Activated CD4-positive, alpha-beta memory T cell treated with anti-CD3 and anti-CD28 coated beads for 36 hours (primary cell): ENCODE results near the gene SETDB1. TPM values are rescaled to one million over a fixed set of nuclear protein-coding genes. Genes with fewer than 3 reads are reported as not detected.

ENCODE experiments used
- CTCF ChIA-PET: fragments of 350-600 bp; sonication (Branson Sonifier 250); formaldehyde crosslinking; loops from one replicate; lab custom pipeline; 2021; ENCODE audit warnings: antibody characterized with exemption, inconsistent platforms; lab: Charles Lee
- POLR2A ChIA-PET: fragments of 350-600 bp; sonication (Branson Sonifier 250); formaldehyde crosslinking; loops from one replicate; lab custom pipeline; 2021; ENCODE audit warnings: antibody characterized with exemption; lab: Charles Lee
- DNase-seq: peaks from one replicate; pipeline ENCODE4 v3.0.0-alpha.2; 2020
- H3K27ac Mint-ChIP-seq: one replicate; pipeline ENCODE4 v1.8.0; 2021; ENCODE audit warnings: mixed read lengths
- H3K27me3 Mint-ChIP-seq: one replicate; pipeline ENCODE4 v1.8.0; 2021; ENCODE audit warnings: mixed read lengths
- H3K36me3 Mint-ChIP-seq: one replicate; pipeline ENCODE4 v1.8.0; 2021; ENCODE audit warnings: mixed read lengths
- H3K4me1 Mint-ChIP-seq: one replicate; pipeline ENCODE4 v1.8.0; 2021; ENCODE audit warnings: low read depth, mixed read lengths
- H3K4me3 Mint-ChIP-seq: one replicate; pipeline ENCODE4 v1.8.0; 2021; ENCODE audit warnings: mild to moderate bottlenecking, mixed read lengths
- H3K9me3 Mint-ChIP-seq: one replicate; pipeline ENCODE4 v1.8.0; 2021; ENCODE audit warnings: mixed read lengths
- intact Hi-C: fragments of 100-400 bp; cut with micrococcal nuclease; formaldehyde crosslinking; loops from one replicate; pipeline ENCODE4 v1.15.1; 2023
- total RNA-seq, 2 experiments: library from RNA; stranded (reverse); gene quantifications; one replicate each; pipeline ENCODE4 v1.2.3, GENCODE V29; 2021

SETDB1 gene
- total RNA-seq, 2 experiments from 2014 or later = 42.3 to 50.0 TPM

DNA sequence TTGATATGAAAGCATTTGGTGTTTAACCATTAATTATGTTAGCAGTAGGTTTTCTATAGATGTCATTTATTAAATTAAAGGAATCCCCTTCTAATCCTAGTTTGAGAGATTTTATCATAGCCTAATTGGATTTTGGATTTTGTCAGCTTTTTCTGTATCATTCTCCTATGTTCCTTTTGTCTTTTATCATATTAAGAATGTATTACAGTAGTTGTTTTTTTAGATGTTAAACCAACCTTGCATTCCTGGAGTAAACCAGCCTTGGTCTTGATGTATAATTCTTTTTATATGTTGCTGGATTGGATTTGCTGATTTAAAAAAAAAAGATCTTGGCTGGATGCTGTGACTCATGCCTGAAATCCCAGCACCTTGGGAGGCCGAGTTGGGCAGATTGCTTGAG, 5.6 kb downstream of the SETDB1 start:
- Mint-ChIP-seq H3K4me3 (no peak overlapping the region), H3K27me3 (no peaks in the 10 kb centered on the region), H3K27ac (no peak overlapping the region), H3K36me3 (peaks cover 64% of the 10 kb centered on the region), H3K4me1 (peaks cover 17% of the 10 kb centered on the region), H3K9me3 (peaks cover 7% of the 10 kb centered on the region)
- intact Hi-C loops = no loop called here
- DNase-seq = no peak
- ChIA-PET POLR2A (no interaction called here), CTCF (interaction anchor here (1.0 to 2.6 kb wide), 2 partner anchors 10 to 64 kb away, joined by 3 to 10 read pairs; no protein-coding TSS in a partner anchor)

DNA sequence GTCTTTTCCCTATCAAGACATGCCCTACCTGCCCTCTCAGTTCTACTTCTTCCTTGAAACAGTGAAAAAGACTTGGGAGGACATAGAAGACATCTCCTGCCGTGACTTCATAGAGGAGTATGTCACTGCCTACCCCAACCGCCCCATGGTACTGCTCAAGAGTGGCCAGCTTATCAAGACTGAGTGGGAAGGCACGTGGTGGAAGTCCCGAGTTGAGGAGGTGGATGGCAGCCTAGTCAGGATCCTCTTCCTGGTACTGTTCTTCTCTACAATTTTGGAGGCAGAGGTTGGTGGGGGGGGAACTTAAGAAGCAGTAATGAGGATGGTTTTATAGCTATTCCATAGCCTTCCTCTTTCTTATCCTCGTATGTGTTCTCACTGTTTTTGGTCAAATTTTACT, 18.7 kb downstream of the SETDB1 start:
- DNase-seq = no peak
- Mint-ChIP-seq H3K36me3 (peaks cover 47% of the 10 kb centered on the region), H3K27ac (no peak overlapping the region), H3K27me3 (no peaks in the 10 kb centered on the region), H3K4me3 (no peak overlapping the region), H3K9me3 (no peaks in the 10 kb centered on the region), H3K4me1 (no peaks in the 10 kb centered on the region)
- ChIA-PET POLR2A (no interaction called here), CTCF (no interaction called here)
- intact Hi-C loops = no loop called here

DNA sequence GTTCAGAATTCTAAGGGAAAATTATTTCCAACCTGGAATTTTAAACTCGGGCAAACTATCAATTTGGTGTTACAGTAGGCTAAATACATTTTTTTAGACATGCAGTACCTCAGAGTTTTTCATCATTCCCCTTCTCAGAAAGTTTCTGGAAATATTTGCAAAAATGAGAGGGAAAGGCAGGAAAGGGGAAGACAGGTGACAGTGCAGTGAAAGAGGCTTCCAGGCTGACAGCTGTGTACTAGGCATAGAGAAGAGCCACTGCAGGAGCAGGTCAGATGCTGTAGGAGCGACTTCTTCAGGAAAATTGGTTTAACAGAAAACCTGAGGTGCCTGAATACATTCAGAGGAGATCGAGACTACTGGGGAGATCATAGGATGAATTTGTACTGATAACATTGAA, 28.5 kb downstream of the SETDB1 start:
- no peak for DNase-seq
- Mint-ChIP-seq H3K9me3 (no peaks in the 10 kb centered on the region), H3K27ac (no peak overlapping the region), H3K4me1 (peaks cover 9% of the 10 kb centered on the region), H3K4me3 (no peak overlapping the region), H3K36me3 (peaks cover 40% of the 10 kb centered on the region), H3K27me3 (no peaks in the 10 kb centered on the region)
- POLR2A ChIA-PET = no interaction called here
- CTCF ChIA-PET = no interaction called here
- intact Hi-C loops = no loop called here

DNA sequence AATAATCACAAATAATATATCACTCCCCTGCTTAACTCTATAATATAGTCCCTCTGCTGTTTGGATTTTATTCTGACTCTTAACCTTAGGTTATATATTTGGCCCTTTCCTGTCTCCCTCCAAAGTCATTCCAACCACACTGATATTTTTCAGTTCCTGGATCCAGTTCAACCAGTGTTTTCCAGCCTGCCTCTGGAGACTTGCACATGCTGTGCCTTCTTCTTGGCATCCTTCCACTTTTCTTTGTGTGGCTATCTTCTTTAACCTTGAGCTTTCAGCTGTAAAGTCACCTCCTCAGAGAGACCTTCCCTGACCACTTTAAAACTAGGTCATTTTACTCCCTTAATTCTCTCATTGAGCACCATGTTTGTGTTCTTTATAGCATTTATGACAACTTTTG, 29.1 kb downstream of the SETDB1 start:
- POLR2A ChIA-PET = no interaction called here
- no peak for DNase-seq
- Mint-ChIP-seq H3K4me3 (no peak overlapping the region), H3K36me3 (peaks cover 40% of the 10 kb centered on the region), H3K4me1 (peaks cover 9% of the 10 kb centered on the region), H3K27ac (no peak overlapping the region), H3K9me3 (no peaks in the 10 kb centered on the region), H3K27me3 (no peaks in the 10 kb centered on the region)
- intact Hi-C loops = no loop called here
- CTCF ChIA-PET = no interaction called here

DNA sequence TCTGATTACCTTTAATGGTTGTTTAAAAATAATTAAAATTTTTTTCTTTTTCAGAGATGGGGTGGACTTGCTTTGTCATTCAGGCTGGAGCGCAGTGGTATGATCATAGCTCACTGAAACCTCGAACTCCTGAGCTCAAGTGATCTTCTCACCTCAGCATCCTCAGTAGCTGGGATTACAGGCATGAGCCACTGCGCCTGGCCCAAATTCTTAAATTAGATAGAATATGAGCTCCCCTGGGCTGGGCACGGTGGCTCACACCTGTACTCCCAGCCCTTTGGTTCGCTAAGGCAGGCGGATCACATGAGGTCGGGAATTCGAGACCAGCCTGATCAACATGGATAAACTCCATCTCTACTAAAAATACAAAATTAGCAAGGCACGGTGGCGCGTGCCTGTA, 31.5 kb downstream of the SETDB1 start:
- CTCF ChIA-PET = interaction anchor here (0.7 to 1.3 kb wide), 3 partner anchors 22 to 92 kb away, joined by 3 to 4 read pairs (median 3); no protein-coding TSS in a partner anchor
- Mint-ChIP-seq H3K27me3 (no peaks in the 10 kb centered on the region), H3K4me3 (no peak overlapping the region), H3K4me1 (peaks cover 20% of the 10 kb centered on the region), H3K36me3 (peaks cover 39% of the 10 kb centered on the region), H3K9me3 (no peaks in the 10 kb centered on the region), H3K27ac (peak overlapping the region; percentile 77)
- POLR2A ChIA-PET = no interaction called here
- intact Hi-C loops = no loop called here
- DNase-seq = no peak

DNA sequence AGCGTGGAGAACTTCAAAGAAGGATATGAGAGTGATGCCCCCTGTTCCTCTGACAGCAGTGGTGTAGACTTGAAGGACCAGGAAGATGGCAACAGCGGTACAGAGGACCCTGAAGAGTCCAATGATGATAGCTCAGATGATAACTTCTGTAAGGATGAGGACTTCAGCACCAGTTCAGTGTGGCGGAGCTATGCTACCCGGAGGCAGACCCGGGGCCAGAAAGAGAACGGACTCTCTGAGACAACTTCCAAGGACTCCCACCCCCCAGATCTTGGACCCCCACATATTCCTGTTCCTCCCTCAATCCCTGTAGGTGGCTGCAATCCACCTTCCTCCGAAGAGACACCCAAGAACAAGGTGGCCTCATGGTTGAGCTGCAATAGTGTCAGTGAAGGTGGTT, 34.5 kb downstream of the SETDB1 start:
- no peaks in the 10 kb centered on the region for H3K9me3 Mint-ChIP-seq
- intact Hi-C loops = no loop called here
- ChIA-PET POLR2A (no interaction called here), CTCF (no interaction called here)
- no peak overlapping the region for H3K27ac Mint-ChIP-seq
- H3K27me3 Mint-ChIP-seq = no peaks in the 10 kb centered on the region
- peaks cover 46% of the 10 kb centered on the region for H3K36me3 Mint-ChIP-seq
- peaks cover 20% of the 10 kb centered on the region for H3K4me1 Mint-ChIP-seq
- DNase-seq = no peak
- no peak overlapping the region for H3K4me3 Mint-ChIP-seq

DNA sequence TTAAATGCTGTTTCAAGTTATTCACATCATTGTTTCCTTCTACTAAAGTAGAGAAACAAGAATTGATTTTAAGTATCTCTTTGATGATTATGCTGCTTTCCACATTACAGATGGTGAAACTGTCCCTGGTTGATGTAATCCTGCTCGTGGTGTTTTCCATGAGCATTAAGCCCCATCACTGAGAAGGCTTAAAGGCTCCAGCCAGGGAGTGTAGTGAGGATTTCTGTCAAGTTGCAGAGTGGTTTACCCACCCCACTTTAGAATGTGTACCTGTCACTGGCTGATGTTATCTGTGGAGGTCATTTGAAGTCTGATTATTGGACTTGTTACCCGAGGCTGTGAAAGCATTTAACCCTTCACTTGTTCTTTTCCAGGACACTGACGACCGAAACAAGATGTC, 35.6 kb downstream of the SETDB1 start:
- H3K4me3 Mint-ChIP-seq = no peak overlapping the region
- no peaks in the 10 kb centered on the region for H3K9me3 Mint-ChIP-seq
- DNase-seq = no peak
- H3K4me1 Mint-ChIP-seq = peaks cover 20% of the 10 kb centered on the region
- H3K27me3 Mint-ChIP-seq = no peaks in the 10 kb centered on the region
- peaks cover 55% of the 10 kb centered on the region for H3K36me3 Mint-ChIP-seq
- POLR2A ChIA-PET = no interaction called here
- CTCF ChIA-PET = interaction anchor here (0.8 to 1.6 kb wide), 2 partner anchors 17 to 19 kb away, joined by 4 to 5 read pairs; no protein-coding TSS in a partner anchor
- peak overlapping the region; percentile 79 for H3K27ac Mint-ChIP-seq
- intact Hi-C loops = no loop called here

DNA sequence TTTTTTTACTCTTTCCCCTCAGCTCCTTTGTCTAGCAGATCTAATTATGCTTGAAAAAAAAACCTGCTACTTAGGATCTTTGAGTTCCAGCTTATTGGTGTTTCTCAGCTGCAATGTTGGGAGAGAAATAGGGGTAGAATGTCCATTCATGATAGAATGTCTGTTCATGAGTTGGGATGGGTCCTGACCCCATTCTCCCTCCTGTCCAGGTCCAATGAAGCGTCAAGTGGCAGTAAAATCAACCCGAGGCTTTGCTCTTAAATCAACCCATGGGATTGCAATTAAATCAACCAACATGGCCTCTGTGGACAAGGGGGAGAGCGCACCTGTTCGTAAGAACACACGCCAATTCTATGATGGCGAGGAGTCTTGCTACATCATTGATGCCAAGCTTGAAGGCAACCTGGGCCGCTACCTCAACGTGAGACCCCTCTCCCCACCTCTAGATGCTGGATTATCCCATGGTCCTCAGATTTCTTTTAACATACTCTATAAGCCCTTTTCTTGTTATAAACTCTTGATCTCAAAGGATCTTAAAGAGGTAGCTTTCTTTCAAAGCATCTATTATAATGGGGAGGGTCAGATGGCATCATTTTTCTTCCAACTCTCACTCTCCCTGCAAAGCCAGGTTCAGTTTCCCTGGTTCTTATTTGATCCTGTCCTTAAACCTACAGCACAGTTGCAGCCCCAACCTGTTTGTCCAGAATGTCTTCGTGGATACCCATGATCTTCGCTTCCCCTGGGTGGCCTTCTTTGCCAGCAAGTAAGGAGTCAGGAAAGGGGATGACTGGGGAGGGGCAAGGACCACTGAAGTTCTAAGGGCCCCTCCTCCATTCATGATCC, 37.4 kb downstream of the SETDB1 start:
- Mint-ChIP-seq H3K27ac (peak overlapping the region; percentile 15), H3K4me3 (no peak overlapping the region), H3K4me1 (peaks cover 11% of the 10 kb centered on the region), H3K9me3 (no peaks in the 10 kb centered on the region), H3K36me3 (peaks cover 64% of the 10 kb centered on the region), H3K27me3 (no peaks in the 10 kb centered on the region)
- DNase-seq = no peak
- ChIA-PET CTCF (interaction anchor here (1.4 to 1.6 kb wide), 2 partner anchors 12 to 18 kb away, joined by 5 read pairs; no protein-coding TSS in a partner anchor), POLR2A (no interaction called here)
- intact Hi-C loops = no loop called here

DNA sequence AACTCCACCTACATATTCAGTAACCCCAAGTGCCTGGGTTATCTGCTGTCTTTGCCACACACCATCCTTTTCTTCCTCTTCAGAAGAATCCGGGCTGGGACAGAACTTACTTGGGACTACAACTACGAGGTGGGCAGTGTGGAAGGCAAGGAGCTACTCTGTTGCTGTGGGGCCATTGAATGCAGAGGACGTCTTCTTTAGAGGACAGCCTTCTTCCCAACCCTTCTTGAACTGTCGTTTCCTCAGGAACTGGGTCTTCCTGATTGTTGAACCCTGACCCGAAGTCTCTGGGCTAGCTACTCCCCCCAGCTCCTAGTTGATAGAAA, 38.0 kb downstream of the SETDB1 start:
- Mint-ChIP-seq H3K4me1 (peaks cover 12% of the 10 kb centered on the region), H3K27me3 (no peaks in the 10 kb centered on the region), H3K9me3 (no peaks in the 10 kb centered on the region), H3K36me3 (peaks cover 68% of the 10 kb centered on the region), H3K4me3 (no peak overlapping the region), H3K27ac (no peak overlapping the region)
- intact Hi-C loops = no loop called here
- ChIA-PET CTCF (no interaction called here), POLR2A (no interaction called here)
- DNase-seq = no peak

DNA sequence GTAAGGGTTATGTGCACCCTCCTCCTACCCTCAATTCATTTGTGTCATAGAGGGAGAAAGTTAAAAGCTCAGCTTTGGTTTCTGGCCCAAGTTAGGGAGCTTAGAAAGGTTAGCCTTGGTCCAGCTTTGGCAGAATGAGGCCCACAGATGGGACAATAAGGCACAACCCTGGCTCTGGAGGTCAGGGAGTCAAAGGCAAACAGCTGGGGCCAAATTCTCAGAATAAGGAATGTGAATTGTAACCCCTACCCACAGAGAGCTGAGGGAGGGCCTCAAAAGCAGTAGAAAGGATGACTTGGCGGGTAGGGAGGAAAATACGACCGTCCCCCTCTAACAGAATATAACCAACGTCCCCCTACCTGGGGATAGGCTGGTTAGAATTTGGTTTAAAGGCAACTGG, 39.4 kb downstream of the SETDB1 start:
- DNase-seq = no peak
- Mint-ChIP-seq H3K9me3 (no peaks in the 10 kb centered on the region), H3K4me1 (peaks cover 21% of the 10 kb centered on the region), H3K36me3 (peaks cover 60% of the 10 kb centered on the region), H3K27me3 (no peaks in the 10 kb centered on the region), H3K27ac (no peak overlapping the region), H3K4me3 (no peak overlapping the region)
- intact Hi-C loops = no loop called here
- POLR2A ChIA-PET = interaction anchor here (0.9 to 1.0 kb wide), 2 partner anchors 8 to 39 kb away, joined by 3 read pairs; partner anchors contain the start of gene SETDB1
- CTCF ChIA-PET = interaction anchor here (1.0 to 1.4 kb wide), 4 partner anchors 14 to 191 kb away, joined by 3 to 6 read pairs (median 4); partner anchors contain the start of gene TNFAIP8L2

DNA sequence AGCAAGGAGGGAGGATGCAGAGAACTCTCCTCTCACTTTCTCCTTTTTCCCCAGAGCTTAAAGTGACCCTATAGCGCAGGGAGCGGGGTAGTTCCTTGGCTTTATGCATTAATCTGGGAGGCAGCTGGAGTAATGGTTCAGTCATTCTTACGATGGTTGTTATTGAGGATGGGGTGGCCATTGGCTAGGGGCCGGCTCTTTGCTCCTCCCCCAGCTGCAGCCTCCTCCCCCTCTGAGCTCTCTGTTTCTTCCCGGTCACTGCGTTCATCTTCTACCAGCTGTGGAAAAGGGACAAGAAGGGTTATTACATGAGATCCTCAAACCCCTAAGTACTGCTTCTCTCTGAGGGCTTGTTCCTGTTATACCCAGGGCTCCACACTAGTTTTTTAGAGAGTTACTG, 39.8 kb downstream of the SETDB1 start:
- Mint-ChIP-seq H3K4me1 (peaks cover 25% of the 10 kb centered on the region), H3K27me3 (no peaks in the 10 kb centered on the region), H3K27ac (peak overlapping the region; percentile 23), H3K36me3 (peaks cover 59% of the 10 kb centered on the region), H3K9me3 (no peaks in the 10 kb centered on the region), H3K4me3 (no peak overlapping the region)
- CTCF ChIA-PET = interaction anchor here (0.6 to 1.4 kb wide), 4 partner anchors 13 to 33 kb away, joined by 3 to 6 read pairs (median 4); no protein-coding TSS in a partner anchor
- POLR2A ChIA-PET = interaction anchor here (0.9 to 1.0 kb wide), 2 partner anchors 8 to 40 kb away, joined by 3 read pairs; partner anchors contain the start of gene SETDB1
- no peak for DNase-seq
- intact Hi-C loops = no loop called here

DNA sequence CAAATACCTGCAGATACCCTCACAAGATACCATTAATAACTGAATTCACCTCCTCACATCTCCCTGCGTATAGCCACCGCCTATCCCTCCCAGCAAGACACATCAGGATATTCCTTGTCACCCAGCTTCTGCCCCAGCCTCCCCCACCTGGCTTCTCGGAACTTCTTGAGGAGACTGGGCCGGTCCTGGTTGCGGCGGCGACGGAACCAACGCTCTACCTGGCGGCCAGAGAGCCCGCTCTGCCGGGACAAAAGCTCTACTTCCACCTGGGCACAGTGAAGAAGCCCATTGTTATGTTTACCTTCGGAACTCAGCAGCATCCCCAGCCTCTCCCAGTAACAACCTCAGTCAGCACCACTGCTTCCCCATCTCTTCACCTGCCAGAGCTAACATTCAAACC, 41.8 kb downstream of the SETDB1 start:
- Mint-ChIP-seq H3K4me1 (peaks cover 33% of the 10 kb centered on the region), H3K27me3 (no peaks in the 10 kb centered on the region), H3K27ac (no peak overlapping the region), H3K4me3 (no peak overlapping the region), H3K36me3 (peaks cover 45% of the 10 kb centered on the region), H3K9me3 (no peaks in the 10 kb centered on the region)
- ChIA-PET CTCF (no interaction called here), POLR2A (interaction anchor here (0.6 kb wide), 1 partner anchor 103 kb away, joined by 3 read pairs; no protein-coding TSS in a partner anchor)
- intact Hi-C loops = no loop called here
- no peak for DNase-seq
